HG03432 (cell line): ENCODE data around the gene GPX8.
A peak's percentile ranks its signal among the peaks of the same experiment; 100 is the strongest.

Source experiments
- ATAC-seq: cut with Tn5 transposase; IDR thresholded peaks from one replicate; pipeline ENCODE4 v1.9.1; 2021; ENCODE audit warnings: mild to moderate bottlenecking, moderate library complexity; ENCODE audit not compliant: unreplicated experiment

The GPX8 gene

DNA sequence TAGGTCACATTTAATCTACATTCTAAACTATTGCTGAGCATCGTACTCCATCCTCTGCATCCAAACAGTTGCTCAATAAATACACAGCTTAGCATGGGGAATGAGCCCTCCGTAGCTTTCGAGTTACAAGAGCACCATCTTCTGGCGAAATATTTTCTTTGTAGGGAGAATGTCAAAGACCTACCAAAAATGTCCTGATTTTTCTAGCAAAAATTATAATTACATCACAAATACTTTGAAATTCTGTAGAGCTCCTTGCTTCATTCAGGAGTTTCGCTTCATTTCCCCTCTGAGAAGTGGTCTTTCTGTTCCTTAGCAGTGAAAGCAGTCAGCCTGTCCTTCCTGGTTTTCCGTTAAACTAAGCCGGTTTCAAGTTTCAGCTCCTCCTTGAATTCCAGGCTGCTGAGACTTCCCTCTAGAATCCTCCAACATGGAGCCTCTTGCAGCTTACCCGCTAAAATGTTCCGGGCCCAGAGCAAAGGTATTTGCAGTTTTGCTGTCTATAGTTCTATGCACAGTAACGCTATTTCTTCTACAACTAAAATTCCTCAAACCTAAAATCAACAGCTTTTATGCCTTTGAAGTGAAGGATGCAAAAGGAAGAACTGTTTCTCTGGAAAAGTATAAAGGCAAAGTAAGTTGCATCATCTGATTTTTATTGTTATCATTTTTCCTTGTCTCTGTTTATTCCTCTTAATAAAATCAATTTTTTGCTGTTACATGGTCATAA is at the start of gene GPX8:
TSS of gene GPX8 (plus strand) at position 409 of the 730 bp plus-strand sequence. CDS start at position 431, 22 bp downstream.
- no peak for ATAC-seq

- ATAC-seq: no peak
These were observed 49.8 kb upstream of the GPX8 start for GRCh38 chr5:55110217-55110616.

DNA sequence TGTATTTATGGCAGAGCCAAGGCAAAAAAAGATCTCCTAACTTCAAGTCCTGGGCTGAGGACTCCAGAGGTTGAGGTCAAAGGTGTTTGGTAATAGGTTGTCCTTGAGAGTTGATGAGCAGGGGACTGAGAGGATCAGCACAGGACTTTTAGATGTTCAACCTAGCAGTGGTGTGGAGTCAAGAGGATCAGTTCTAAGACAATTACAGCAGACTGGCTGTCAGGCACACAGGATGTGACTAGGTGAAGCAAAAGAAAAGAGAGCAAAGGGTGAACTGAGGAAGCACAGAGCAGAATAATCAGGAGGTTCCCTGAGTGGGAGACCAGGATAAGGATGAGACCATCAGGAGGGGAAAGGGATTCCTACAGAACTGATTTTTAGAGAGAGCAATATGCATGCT is 46.6 kb upstream of the GPX8 start:
- no peak for ATAC-seq

- no peak for ATAC-seq
These were observed 45.9 kb upstream of the GPX8 start for GRCh38 chr5:55114061-55114460.

DNA sequence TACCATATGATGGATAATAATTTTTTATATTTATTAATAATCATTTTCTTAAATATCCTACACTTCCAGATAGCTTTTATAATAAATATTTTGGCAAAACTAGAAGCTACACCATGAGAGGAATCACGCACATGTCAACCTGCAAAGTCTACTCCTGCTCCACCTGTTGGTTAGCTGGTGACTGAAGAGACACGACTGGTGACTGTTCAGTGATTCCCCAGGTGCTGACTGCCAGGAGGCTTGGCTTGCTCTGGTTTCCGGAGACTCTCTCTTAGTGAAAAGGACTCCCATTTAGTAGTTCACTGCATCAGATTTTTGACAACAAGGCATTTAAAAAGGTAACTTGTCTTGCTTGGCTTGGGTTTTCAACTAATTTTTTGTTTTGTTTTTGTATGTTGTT is 36.6 kb upstream of the GPX8 start:
- ATAC-seq: no peak

GRCh38 chr5:55134053-55134722 is 25.8 kb upstream of the GPX8 start:
- no peak for ATAC-seq

DNA sequence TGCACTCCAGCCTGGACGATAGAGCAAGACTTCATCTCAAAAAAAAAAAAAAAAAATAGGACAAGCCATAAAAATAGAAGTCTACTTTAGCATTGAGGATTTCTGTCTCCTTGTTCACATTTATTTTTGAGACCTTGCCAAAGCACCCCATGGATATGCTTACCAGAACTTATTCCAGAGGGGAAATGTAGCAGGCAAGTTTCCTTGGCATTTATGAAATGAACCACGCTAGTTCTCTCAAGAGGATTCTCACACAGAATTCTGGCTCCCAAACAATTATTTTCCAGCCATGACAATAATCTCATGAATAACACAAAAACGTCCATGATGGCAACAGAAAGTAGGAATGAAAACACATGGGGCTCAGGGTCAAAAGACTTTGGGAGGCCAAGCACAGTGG is 23.4 kb upstream of the GPX8 start:
- no peak for ATAC-seq

- no peak for ATAC-seq
These were observed 18.9 kb upstream of the GPX8 start for GRCh38 chr5:55140908-55141665.

GRCh38 chr5:55141945-55142690 is 17.9 kb upstream of the GPX8 start:
- ATAC-seq: no peak

DNA sequence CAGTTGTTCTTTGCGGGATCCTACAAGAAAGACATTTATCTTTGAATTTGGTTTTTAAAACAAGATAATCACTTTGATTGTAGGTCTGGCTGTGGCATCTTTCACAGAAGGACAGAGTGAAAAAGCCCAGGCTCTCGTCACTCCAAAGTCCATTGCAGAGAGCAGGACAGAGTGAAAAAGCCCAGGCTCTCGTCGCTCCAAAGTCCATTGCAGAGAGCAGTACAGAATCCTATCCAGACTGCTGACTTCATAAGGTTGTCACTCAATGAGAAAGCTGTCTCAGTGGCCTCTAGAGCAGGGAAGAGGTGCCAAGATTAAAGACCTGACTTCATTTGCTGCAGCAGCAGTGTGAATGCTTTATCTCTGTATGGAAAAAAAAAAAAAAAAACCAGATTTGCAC is 16.3 kb upstream of the GPX8 start:
- no peak for ATAC-seq

DNA sequence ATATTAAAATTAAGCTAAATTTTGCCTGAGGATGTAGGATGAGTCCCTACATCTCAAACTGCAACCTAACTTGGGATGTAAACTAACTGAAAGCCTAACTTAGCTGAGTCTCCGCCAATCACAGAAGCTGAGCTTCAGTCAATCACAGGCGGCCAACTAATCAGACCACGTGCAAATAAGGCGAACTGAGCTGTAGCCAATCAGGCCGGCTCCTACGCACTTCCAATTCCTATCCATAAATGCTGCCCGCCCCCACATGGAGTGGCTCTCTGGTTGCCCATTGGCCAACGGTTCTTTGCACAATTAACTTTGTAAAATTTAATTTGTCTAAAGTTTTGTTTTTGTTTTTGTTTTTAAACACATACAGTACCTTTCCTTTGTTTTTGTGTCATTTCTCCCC is 13.9 kb upstream of the GPX8 start:
- no peak for ATAC-seq

GRCh38 chr5:55146543-55147151 is 13.3 kb upstream of the GPX8 start:
- peak; percentile 87 for ATAC-seq

DNA sequence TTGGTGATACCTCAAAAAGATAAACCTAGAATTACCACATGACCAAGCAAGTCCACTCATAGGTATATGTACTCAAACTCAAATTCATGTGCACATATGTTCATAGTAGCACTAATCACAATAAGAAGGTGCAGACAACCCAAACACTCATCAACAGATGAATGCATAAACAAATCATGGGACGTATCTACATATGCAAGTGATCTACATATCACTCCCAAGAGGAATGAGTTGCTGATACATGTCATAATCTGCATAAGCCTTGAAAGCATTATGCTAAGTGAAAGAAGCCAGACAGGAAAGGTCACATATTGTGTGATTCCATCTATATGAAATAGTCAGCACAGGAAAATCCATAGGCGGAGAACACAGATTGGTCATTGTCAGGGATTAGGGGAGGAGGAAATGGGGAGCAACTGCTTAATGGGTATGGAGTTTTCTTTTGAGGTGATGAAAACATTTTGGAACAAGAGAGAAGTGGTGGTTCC is 10.6 kb upstream of the GPX8 start:
- no peak for ATAC-seq

GRCh38 chr5:55151923-55152842 is 7.8 kb upstream of the GPX8 start:
- no peak for ATAC-seq

DNA sequence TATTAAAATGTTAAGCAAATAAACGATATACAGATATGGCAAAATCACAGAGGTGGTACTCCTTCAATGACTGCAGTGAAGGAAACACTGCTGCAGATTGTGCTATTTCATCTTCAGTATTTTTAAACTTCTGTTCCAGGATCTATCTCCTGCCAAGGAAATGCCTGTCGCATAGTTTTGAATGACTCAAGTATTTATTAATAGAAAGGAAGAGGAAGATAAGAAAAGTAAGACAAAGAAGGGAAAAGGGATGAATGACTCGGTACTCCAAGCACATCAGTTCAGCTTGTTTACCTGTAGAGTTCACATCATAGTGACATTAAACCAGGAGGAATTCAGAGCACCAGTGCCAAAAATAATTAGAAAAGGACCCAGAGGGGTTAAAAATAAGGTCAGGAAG is 5.1 kb upstream of the GPX8 start:
- ATAC-seq: no peak

- ATAC-seq: no peak
These were observed 680 bp downstream of the GPX8 start for GRCh38 chr5:55160493-55161209.

- ATAC-seq: no peak
These were observed 2.7 kb downstream of the GPX8 start for GRCh38 chr5:55162666-55163065.

- ATAC-seq: no peak
These were observed 11.5 kb downstream of the GPX8 start for GRCh38 chr5:55171471-55171870.
